GM12878 (cell line): Measurements from ENCODE around the gene AFF1. TPM values are rescaled to one million over a fixed set of nuclear protein-coding genes. Genes with fewer than 3 reads are reported as not detected.

Source experiments
- ATAC-seq: fragments of 200-7000 bp; cut with Tn5 transposase; 3 replicates; pipeline ENCODE4 v1.9.1; 2020; ENCODE audit warnings: mild to moderate bottlenecking, moderate library complexity
- BruUV-seq: library from RNA; stranded (reverse); fragments of 400-500 nt; replicated peaks from 2 replicates; lab custom pipeline; 2021; lab: Mats Ljungman, UMichigan
- CTCF ChIA-PET: fragments of 300-600 bp; sonication (Branson Sonifier 250); formaldehyde crosslinking; extraction: SDS; loops from one replicate; lab custom pipeline; 2021; ENCODE audit warnings: inconsistent platforms; lab: Yijun Ruan, JAX
- POLR2A ChIA-PET: fragments of 350-600 bp; formaldehyde crosslinking; extraction: SDS; loops from one replicate; lab custom pipeline; 2021; ENCODE audit warnings: inconsistent platforms; lab: Charles Lee
- RAD21 ChIA-PET: fragments of 300-600 bp; sonication (Branson Sonifier 250); formaldehyde crosslinking; loops from one replicate; lab custom pipeline; 2023; ENCODE audit warnings: antibody characterized with exemption; ENCODE audit not compliant: unreplicated experiment; lab: Charles Lee
- SMC1A ChIA-PET: fragments of 300-600 bp; sonication (Branson Sonifier 250); formaldehyde crosslinking; loops from one replicate; lab custom pipeline; 2023; ENCODE audit not compliant: unreplicated experiment, uncharacterized antibody; lab: Charles Lee
- DNase-seq: peaks from one replicate; pipeline ENCODE4 v3.0.0-alpha.2; 2011; ENCODE audit warnings: low read depth, low spot score
- FAIRE-seq: peaks from 3 replicates; lab custom pipeline; 2011; peaks lifted over from hg19 to GRCh38; lab: Jason Lieb, UNC
- H2AFZ ChIP-seq: 2 replicates; pipeline ENCODE4 v1.6.0; 2011; ENCODE audit warnings: low read depth, low read length, control low read depth; ENCODE audit not compliant: control insufficient read depth
- H3K27ac ChIP-seq: 2 replicates; pipeline ENCODE4 v1.5.1; 2011; ENCODE audit warnings: control low read depth; ENCODE audit not compliant: control insufficient read depth, insufficient read depth
- H3K27me3 ChIP-seq, 2 experiments: replicated peaks in 1 of 2; 2 replicates each; pipeline versions ENCODE4 v1.6.0 to v1.6.1; 2011; ENCODE audit warnings: low read length in 1 of 2; ENCODE audit not compliant: control insufficient read depth in 2 of 2, insufficient read depth in 2 of 2
- H3K36me3 ChIP-seq, 2 experiments: 2 replicates each; pipeline ENCODE4 v1.5.1; 2011; ENCODE audit warnings: low read length in 1 of 2; ENCODE audit not compliant: control insufficient read depth in 2 of 2, insufficient read depth in 2 of 2
- H3K4me1 ChIP-seq: 2 replicates; pipeline ENCODE4 v1.6.1; 2011; ENCODE audit warnings: mild to moderate bottlenecking, low read length, moderate library complexity, mixed read lengths; ENCODE audit not compliant: control insufficient read depth, insufficient read depth
- H3K4me2 ChIP-seq: 2 replicates; pipeline ENCODE4 v1.6.0; 2011; ENCODE audit warnings: control low read depth; ENCODE audit not compliant: control insufficient read depth, insufficient read depth
- H3K4me3 ChIP-seq: fragments of 200-600 bp; sonication (generic); 2 replicates; pipeline ENCODE4 v1.5.1; 2016
- H3K79me2 ChIP-seq: 2 replicates; pipeline ENCODE4 v1.6.0; 2011; ENCODE audit warnings: low read length; ENCODE audit not compliant: control insufficient read depth, insufficient read depth
- H3K9ac ChIP-seq: 2 replicates; pipeline ENCODE4 v1.8.0; 2011; ENCODE audit warnings: low read length, control low read depth, mixed read lengths; ENCODE audit not compliant: control insufficient read depth, insufficient read depth
- H3K9me3 ChIP-seq: replicated peaks from 3 replicates; pipeline ENCODE4 v1.5.1; 2011; ENCODE audit warnings: mild to moderate bottlenecking, low read length; ENCODE audit not compliant: control insufficient read depth, insufficient read depth
- H4K20me1 ChIP-seq: 2 replicates; pipeline ENCODE4 v1.6.0; 2011; ENCODE audit not compliant: control insufficient read depth, insufficient read depth
- BCL11A ChIP-seq: IDR thresholded peaks from 2 replicates; pipeline ENCODE4 v1.6.1; 2011; ENCODE audit warnings: low read depth, low read length
- CHD1 ChIP-seq: IDR thresholded peaks from 2 replicates; pipeline ENCODE4 v1.6.1; 2012; ENCODE audit warnings: low read depth, low read length, improper control_type of control experiment
- CREB1 ChIP-seq: IDR thresholded peaks from 2 replicates; pipeline ENCODE4 v1.6.1; 2012; ENCODE audit warnings: low read depth, mild to moderate bottlenecking, inconsistent platforms
- E4F1 ChIP-seq: fragments of 450-650 bp; IDR thresholded peaks from 2 replicates; pipeline ENCODE4 v1.6.1; 2018; ENCODE audit warnings: borderline replicate concordance, mild to moderate bottlenecking; ENCODE audit not compliant: partially characterized antibody
- HSF1 ChIP-seq: fragments of 150-350 bp; IDR thresholded peaks from 2 replicates; pipeline ENCODE4 v1.6.1; 2014; ENCODE audit warnings: mild to moderate bottlenecking, low read depth, low read length
- NR2C2 ChIP-seq: IDR thresholded peaks from 2 replicates; pipeline ENCODE4 v1.6.1; 2011; ENCODE audit warnings: borderline replicate concordance, low read depth; ENCODE audit not compliant: control insufficient read depth, insufficient read length
- PBX3 ChIP-seq: IDR thresholded peaks from 2 replicates; pipeline ENCODE4 v1.6.1; 2011; ENCODE audit warnings: mild to moderate bottlenecking, low read depth, low read length, moderate library complexity; ENCODE audit not compliant: insufficient replicate concordance
- RELA ChIP-seq: fragments of 450-650 bp; IDR thresholded peaks from 2 replicates; pipeline ENCODE4 v1.8.0; 2014; ENCODE audit warnings: borderline replicate concordance; ENCODE audit not compliant: partially characterized antibody
- TCF3 ChIP-seq: IDR thresholded peaks from 2 replicates; pipeline ENCODE4 v1.6.1; 2012; ENCODE audit warnings: low read depth, mild to moderate bottlenecking, low read length, borderline replicate concordance; ENCODE audit not compliant: insufficient read depth
- WRNIP1 ChIP-seq: IDR thresholded peaks from 2 replicates; pipeline ENCODE4 v1.6.1; 2011; ENCODE audit warnings: low read depth, low read length, improper control_type of control experiment, borderline replicate concordance
- ZBED1 ChIP-seq: IDR thresholded peaks from 2 replicates; pipeline ENCODE4 v1.6.1; 2016; ENCODE audit warnings: borderline replicate concordance
- WGBS: methylation state at CpG from one replicate; pipeline ENCODE4 v1.1.6; 2016; ENCODE audit warnings: low lambda C conversion rate; ENCODE audit not compliant: insufficient replicate concordance, insufficient coverage; ENCODE audit errors: missing lambda C conversion rate; 5-methylcytosine and 5-hydroxymethylcytosine counted together
- in situ Hi-C: fragments of 300-500 bp; cut with MboI; formaldehyde crosslinking; loops from 9 replicates; pipeline ENCODE4 v1.14.3; 2018; ENCODE audit warnings: mixed read lengths
- intact Hi-C: fragments of 100-400 bp; cut with micrococcal nuclease; formaldehyde crosslinking; loops from one replicate; pipeline ENCODE4 v1.14.2; 2022; ENCODE audit not compliant: unreplicated experiment
- polyA plus RNA-seq, 11 experiments: library from polyadenylated mRNA; depleted of rRNA in 4 of 11; unstranded in 6 of 11; stranded (reverse) in 5 of 11; fragments of >200 nt; fragmentation: Nextera tagmentation in 4 of 11; fragmentation: Illumina TruSeq in 1 of 11; extraction: Ambion mirVana in 4 of 11; extraction: Trizol in 1 of 11; gene quantifications; 1 replicate in 1 of 11; 2 replicates in 10 of 11; pipeline versions ENCODE4 v1.2.1 to v1.2.3, GENCODE V29; 2011 to 2016; ENCODE audit warnings: inconsistent platforms in 2 of 11, missing spikeins in 2 of 11, low read depth in 1 of 11
- total RNA-seq, 4 experiments: library from RNA; depleted of rRNA in 3 of 4; stranded (reverse); fragments of >200 nt in 3 of 4; fragmentation: Illumina TruSeq in 1 of 4; extraction: Trizol in 1 of 4; gene quantifications; 2 replicates each; pipeline versions ENCODE4 v1.2.1 to v1.2.3, GENCODE V29; 2013 to 2021
- TF ChIP-seq, protein P1 (sequence below): fragments of 450-650 bp; IDR thresholded peaks from 2 replicates; pipeline ENCODE4 v1.6.1; 2017; ENCODE audit warnings: mild to moderate bottlenecking, moderate library complexity

The AFF1 gene
- total and polyA plus RNA-seq, 10 of the 15 experiments (the other 5 are each of a cell fraction or from before 2014, with no cell fraction given): 3.5 to 56.1 (median 21.5) TPM

DNA sequence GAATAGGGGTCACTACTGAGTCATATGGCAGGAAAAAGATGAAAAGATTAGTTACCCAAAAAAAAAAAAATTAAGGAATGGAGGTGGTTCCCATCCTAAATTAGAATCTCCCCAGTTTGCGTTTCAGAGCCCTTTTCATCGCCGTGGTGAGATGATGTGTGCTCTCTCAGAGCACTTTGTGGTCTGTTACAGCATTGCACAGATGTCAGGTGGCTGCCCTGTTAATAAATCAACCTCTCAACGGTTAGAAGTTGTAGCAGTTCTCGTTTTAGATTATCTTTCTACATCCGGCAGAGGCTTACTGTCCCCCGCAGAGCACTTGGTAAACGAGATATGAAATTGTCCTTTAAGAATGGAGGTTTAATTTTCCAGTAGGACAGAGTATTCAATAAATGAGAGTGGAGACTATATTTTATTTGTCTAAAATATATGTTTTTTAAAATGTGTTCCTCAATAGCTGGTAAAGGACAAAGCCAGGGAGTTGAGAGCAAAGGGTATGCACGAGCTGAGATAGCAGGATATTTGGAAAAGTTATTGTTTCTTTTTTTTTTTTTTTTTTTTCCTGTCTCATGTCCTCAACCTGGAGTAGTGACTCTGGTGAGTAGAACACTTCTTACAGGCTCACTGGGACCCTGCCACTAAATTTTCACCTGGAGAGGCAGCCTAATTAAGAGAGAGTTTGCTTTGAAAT is 26.9 kb downstream of the AFF1 start:
- ChIA-PET SMC1A (interaction anchor here (0.6 to 7.3 kb wide), 21 partner anchors 9 to 1183 kb away, joined by 3 to 192 read pairs (median 5); partner anchors contain the start of gene AFF1), CTCF (interaction anchor here (0.6 to 3.9 kb wide), 13 partner anchors 9 to 132 kb away, joined by 3 to 45 read pairs (median 5); partner anchors contain the start of gene AFF1), RAD21 (interaction anchor here (0.6 to 4.5 kb wide), 20 partner anchors 9 to 132 kb away, joined by 3 to 103 read pairs (median 8); partner anchors contain the start of gene AFF1), POLR2A (interaction anchor here (0.5 to 6.8 kb wide), 17 partner anchors 9 to 1323 kb away, joined by 3 to 107 read pairs (median 5); partner anchors contain the start of genes AFF1 and PPM1K)
- peak overlapping the region; percentile 84 for H3K4me2 ChIP-seq
- peaks cover 70% of the 10 kb centered on the region for H3K4me1 ChIP-seq
- 0 out of 4 replicates have a peak, but pooled peaks cover 0 to 2% of the 10 kb centered on the region in 2 experiments for H3K36me3 ChIP-seq
- no peaks in the 10 kb centered on the region for H4K20me1 ChIP-seq
- peak overlapping the region; percentile 61; the same call in 1 of the 2 replicates for H3K4me3 ChIP-seq
- H3K9me3 ChIP-seq: no peaks in the 10 kb centered on the region; the same call in 2 of the 3 replicates
- H3K27ac ChIP-seq: peak overlapping the region; percentile 80
- TSS peak; percentile 70 for BruUV-seq
- H3K9ac ChIP-seq: peak overlapping the region; percentile 64
- no peak overlapping the region for H2AFZ ChIP-seq
- peak; percentile 85 for DNase-seq
- H3K27me3 ChIP-seq: no peaks in the 10 kb centered on the region
- FAIRE-seq: peak; percentile 89
- WGBS: 11% methylated on average over 9 of the region's 9 CpGs
- intact Hi-C loops: loop anchor here (1.0 to 2.0 kb wide), 2 partner anchors 22 to 45 kb away; no protein-coding TSS in a partner anchor
- in situ Hi-C loops: no loop called here
- peaks cover 87% of the 10 kb centered on the region for H3K79me2 ChIP-seq
- peak; percentile 92 for ATAC-seq
- TF ChIP-seq NR2C2: no peak
- TF ChIP-seq, protein P1, sequence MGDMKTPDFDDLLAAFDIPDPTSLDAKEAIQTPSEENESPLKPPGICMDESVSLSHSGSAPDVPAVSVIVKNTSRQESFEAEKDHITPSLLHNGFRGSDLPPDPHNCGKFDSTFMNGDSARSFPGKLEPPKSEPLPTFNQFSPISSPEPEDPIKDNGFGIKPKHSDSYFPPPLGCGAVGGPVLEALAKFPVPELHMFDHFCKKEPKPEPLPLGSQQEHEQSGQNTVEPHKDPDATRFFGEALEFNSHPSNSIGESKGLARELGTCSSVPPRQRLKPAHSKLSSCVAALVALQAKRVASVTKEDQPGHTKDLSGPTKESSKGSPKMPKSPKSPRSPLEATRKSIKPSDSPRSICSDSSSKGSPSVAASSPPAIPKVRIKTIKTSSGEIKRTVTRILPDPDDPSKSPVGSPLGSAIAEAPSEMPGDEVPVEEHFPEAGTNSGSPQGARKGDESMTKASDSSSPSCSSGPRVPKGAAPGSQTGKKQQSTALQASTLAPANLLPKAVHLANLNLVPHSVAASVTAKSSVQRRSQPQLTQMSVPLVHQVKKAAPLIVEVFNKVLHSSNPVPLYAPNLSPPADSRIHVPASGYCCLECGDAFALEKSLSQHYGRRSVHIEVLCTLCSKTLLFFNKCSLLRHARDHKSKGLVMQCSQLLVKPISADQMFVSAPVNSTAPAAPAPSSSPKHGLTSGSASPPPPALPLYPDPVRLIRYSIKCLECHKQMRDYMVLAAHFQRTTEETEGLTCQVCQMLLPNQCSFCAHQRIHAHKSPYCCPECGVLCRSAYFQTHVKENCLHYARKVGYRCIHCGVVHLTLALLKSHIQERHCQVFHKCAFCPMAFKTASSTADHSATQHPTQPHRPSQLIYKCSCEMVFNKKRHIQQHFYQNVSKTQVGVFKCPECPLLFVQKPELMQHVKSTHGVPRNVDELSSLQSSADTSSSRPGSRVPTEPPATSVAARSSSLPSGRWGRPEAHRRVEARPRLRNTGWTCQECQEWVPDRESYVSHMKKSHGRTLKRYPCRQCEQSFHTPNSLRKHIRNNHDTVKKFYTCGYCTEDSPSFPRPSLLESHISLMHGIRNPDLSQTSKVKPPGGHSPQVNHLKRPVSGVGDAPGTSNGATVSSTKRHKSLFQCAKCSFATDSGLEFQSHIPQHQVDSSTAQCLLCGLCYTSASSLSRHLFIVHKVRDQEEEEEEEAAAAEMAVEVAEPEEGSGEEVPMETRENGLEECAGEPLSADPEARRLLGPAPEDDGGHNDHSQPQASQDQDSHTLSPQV: no peak
- TF ChIP-seq RELA: no peak
- TF ChIP-seq CREB1: peak; percentile 62; the same call in 1 of the 2 replicates
- TF ChIP-seq E4F1: no peak
- TF ChIP-seq PBX3: peak; percentile 87
- no peak for TF ChIP-seq CHD1
- no peak for TF ChIP-seq WRNIP1
- TF ChIP-seq ZBED1: peak; percentile 76; the same call in 1 of the 2 replicates
- no peak for TF ChIP-seq HSF1
- TF ChIP-seq TCF3: peak; percentile 87; the same call in 1 of the 2 replicates
- peak; percentile 82 for TF ChIP-seq BCL11A
